Activated T-cell treated with anti-CD3 and anti-CD28 coated beads, Interleukin-2, amount 50 U/mL, for 24 hours (primary cell): ENCODE results near the gene NECAP2.
A peak's percentile ranks its signal among the peaks of the same experiment; 100 is the strongest.

ENCODE experiments used
- DNase-seq: peaks from one replicate; pipeline ENCODE4 v3.0.0-alpha.2; 2020
- H3K27ac Mint-ChIP-seq: 2 replicates; pipeline ENCODE4 v1.8.0; 2020; ENCODE audit warnings: mild to moderate bottlenecking, mixed read lengths
- H3K27me3 Mint-ChIP-seq: 2 replicates; pipeline ENCODE4 v1.8.0; 2020; ENCODE audit warnings: mixed read lengths
- H3K36me3 Mint-ChIP-seq: 2 replicates; pipeline ENCODE4 v1.8.0; 2020; ENCODE audit warnings: low read depth, mixed read lengths
- H3K4me1 Mint-ChIP-seq: 2 replicates; pipeline ENCODE4 v1.8.0; 2020; ENCODE audit warnings: low read depth, mixed read lengths
- H3K4me3 Mint-ChIP-seq: 2 replicates; pipeline ENCODE4 v1.8.0; 2020; ENCODE audit warnings: mild to moderate bottlenecking, moderate library complexity, mixed read lengths
- H3K9me3 Mint-ChIP-seq: 2 replicates; pipeline ENCODE4 v1.8.0; 2020; ENCODE audit warnings: mixed read lengths

The NECAP2 gene

GRCh38 chr1:16413191-16413590 is 27.3 kb upstream of the NECAP2 start:
- H3K4me1 Mint-ChIP-seq: no peaks in the 10 kb centered on the region
- H3K4me3 Mint-ChIP-seq: no peak overlapping the region
- no peaks in the 10 kb centered on the region for H3K27me3 Mint-ChIP-seq
- no peaks in the 10 kb centered on the region for H3K9me3 Mint-ChIP-seq
- DNase-seq: no peak
- no peaks in the 10 kb centered on the region for H3K36me3 Mint-ChIP-seq
- H3K27ac Mint-ChIP-seq: no peak overlapping the region

- no peak overlapping the region for H3K4me3 Mint-ChIP-seq
- no peaks in the 10 kb centered on the region for H3K36me3 Mint-ChIP-seq
- H3K27ac Mint-ChIP-seq: peak overlapping the region; percentile 65
Observed at GRCh38 chr1:16418823-16419425, 21.6 kb upstream of the NECAP2 start.

GRCh38 chr1:16420424-16421118 is 20.0 kb upstream of the NECAP2 start:
- peak; percentile 68 for DNase-seq

More at GRCh38 chr1:16418823-16419425, 21.6 kb upstream of the NECAP2 start:
- no peaks in the 10 kb centered on the region for H3K27me3 Mint-ChIP-seq
- H3K9me3 Mint-ChIP-seq: no peaks in the 10 kb centered on the region
- no peak for DNase-seq
- peaks cover 29% of the 10 kb centered on the region for H3K4me1 Mint-ChIP-seq

GRCh38 chr1:16421201-16421600 is 19.3 kb upstream of the NECAP2 start:
- Mint-ChIP-seq H3K9me3 (no peaks in the 10 kb centered on the region), H3K4me1 (peaks cover 29% of the 10 kb centered on the region), H3K27me3 (no peaks in the 10 kb centered on the region), H3K36me3 (no peaks in the 10 kb centered on the region), H3K4me3 (peak overlapping the region; percentile 40), H3K27ac (peak overlapping the region; percentile 81)
- no peak for DNase-seq

More at GRCh38 chr1:16420424-16421118, 20.0 kb upstream of the NECAP2 start:
- peak overlapping the region; percentile 81 for H3K27ac Mint-ChIP-seq
- H3K27me3 Mint-ChIP-seq: no peaks in the 10 kb centered on the region
- H3K36me3 Mint-ChIP-seq: no peaks in the 10 kb centered on the region
- H3K9me3 Mint-ChIP-seq: no peaks in the 10 kb centered on the region
- peak overlapping the region; percentile 40 for H3K4me3 Mint-ChIP-seq
- peaks cover 29% of the 10 kb centered on the region for H3K4me1 Mint-ChIP-seq

GRCh38 chr1:16422041-16422440 is 18.5 kb upstream of the NECAP2 start:
- DNase-seq: no peak
- H3K4me3 Mint-ChIP-seq: no peak overlapping the region
- peaks cover 29% of the 10 kb centered on the region for H3K4me1 Mint-ChIP-seq
- H3K27ac Mint-ChIP-seq: no peak overlapping the region
- no peaks in the 10 kb centered on the region for H3K27me3 Mint-ChIP-seq
- no peaks in the 10 kb centered on the region for H3K36me3 Mint-ChIP-seq
- H3K9me3 Mint-ChIP-seq: no peaks in the 10 kb centered on the region

GRCh38 chr1:16425125-16426025 is 15.1 kb upstream of the NECAP2 start:
- Mint-ChIP-seq H3K27me3 (no peaks in the 10 kb centered on the region), H3K27ac (no peak overlapping the region), H3K9me3 (no peaks in the 10 kb centered on the region), H3K4me3 (no peak overlapping the region), H3K4me1 (peaks cover 13% of the 10 kb centered on the region), H3K36me3 (no peaks in the 10 kb centered on the region)
- DNase-seq: no peak

GRCh38 chr1:16430606-16431005 is 9.9 kb upstream of the NECAP2 start:
- Mint-ChIP-seq H3K36me3 (no peaks in the 10 kb centered on the region), H3K4me3 (no peak overlapping the region), H3K27me3 (no peaks in the 10 kb centered on the region), H3K9me3 (no peaks in the 10 kb centered on the region), H3K27ac (no peak overlapping the region), H3K4me1 (peaks cover 6% of the 10 kb centered on the region)
- no peak for DNase-seq

- Mint-ChIP-seq H3K4me1 (peaks cover 12% of the 10 kb centered on the region), H3K9me3 (no peaks in the 10 kb centered on the region), H3K36me3 (no peaks in the 10 kb centered on the region), H3K4me3 (no peak overlapping the region), H3K27me3 (no peaks in the 10 kb centered on the region), H3K27ac (no peak overlapping the region)
- no peak for DNase-seq
Observed at GRCh38 chr1:16433030-16433429, 7.5 kb upstream of the NECAP2 start.

GRCh38 chr1:16434007-16434406 is 6.5 kb upstream of the NECAP2 start:
- Mint-ChIP-seq H3K4me3 (no peak overlapping the region), H3K27ac (no peak overlapping the region), H3K4me1 (peaks cover 12% of the 10 kb centered on the region), H3K36me3 (no peaks in the 10 kb centered on the region), H3K27me3 (no peaks in the 10 kb centered on the region), H3K9me3 (no peaks in the 10 kb centered on the region)
- DNase-seq: no peak

- H3K36me3 Mint-ChIP-seq: no peaks in the 10 kb centered on the region
- H3K27ac Mint-ChIP-seq: no peak overlapping the region
- H3K9me3 Mint-ChIP-seq: no peaks in the 10 kb centered on the region
Observed at GRCh38 chr1:16434501-16434900, 6.0 kb upstream of the NECAP2 start.

GRCh38 chr1:16436946-16437474 is 3.5 kb upstream of the NECAP2 start, which contains the start of gene SPATA21:
TSS of gene SPATA21 (minus strand) at chr1:16437424. CDS start at chr1:16431371, 6,053 bp downstream.
- Mint-ChIP-seq H3K9me3 (no peaks in the 10 kb centered on the region), H3K27me3 (no peaks in the 10 kb centered on the region), H3K4me3 (no peak within 1 kb of the TSS), H3K27ac (no peak within 1 kb of the TSS), H3K4me1 (peaks cover 25% of the 10 kb centered on the region), H3K36me3 (peaks cover 12% of the 10 kb centered on the region)
- DNase-seq: no peak

More at GRCh38 chr1:16434501-16434900, 6.0 kb upstream of the NECAP2 start:
- no peak overlapping the region for H3K4me3 Mint-ChIP-seq
- no peaks in the 10 kb centered on the region for H3K27me3 Mint-ChIP-seq
- no peak for DNase-seq
- peaks cover 12% of the 10 kb centered on the region for H3K4me1 Mint-ChIP-seq

- Mint-ChIP-seq H3K4me1 (peaks cover 39% of the 10 kb centered on the region), H3K4me3 (no peak overlapping the region), H3K9me3 (no peaks in the 10 kb centered on the region), H3K27ac (no peak overlapping the region), H3K36me3 (peaks cover 22% of the 10 kb centered on the region), H3K27me3 (no peaks in the 10 kb centered on the region)
- no peak for DNase-seq
Observed at GRCh38 chr1:16438516-16438915, 2.0 kb upstream of the NECAP2 start.

GRCh38 chr1:16438924-16439323 is 1.6 kb upstream of the NECAP2 start:
- H3K4me1 Mint-ChIP-seq: peaks cover 41% of the 10 kb centered on the region
- H3K36me3 Mint-ChIP-seq: peaks cover 26% of the 10 kb centered on the region
- DNase-seq: no peak
- H3K9me3 Mint-ChIP-seq: no peaks in the 10 kb centered on the region
- H3K27ac Mint-ChIP-seq: no peak overlapping the region
- H3K27me3 Mint-ChIP-seq: no peaks in the 10 kb centered on the region
- H3K4me3 Mint-ChIP-seq: no peak overlapping the region

- DNase-seq: no peak
- peaks cover 37% of the 10 kb centered on the region for H3K36me3 Mint-ChIP-seq
Observed at GRCh38 chr1:16440131-16440469, 424 bp upstream of the NECAP2 start.

More at GRCh38 chr1:16440131-16440469, 424 bp upstream of the NECAP2 start:
- H3K4me3 Mint-ChIP-seq: peak overlapping the region; percentile 86
- peaks cover 41% of the 10 kb centered on the region for H3K4me1 Mint-ChIP-seq
- no peaks in the 10 kb centered on the region for H3K27me3 Mint-ChIP-seq
- no peaks in the 10 kb centered on the region for H3K9me3 Mint-ChIP-seq
- H3K27ac Mint-ChIP-seq: peak overlapping the region; percentile 91
